DMS153 (cell line): ENCODE data around the gene PLPPR5.
"Not testable (repeated sequence)": the region's sequence is repeated elsewhere in the genome, so short reads cannot be mapped to it uniquely, and the experiment has no call there.

Experiments used
- DNase-seq: peaks from one replicate; lab custom pipeline; 2025; lab: John Stamatoyannopoulos, UW

PLPPR5 gene

GRCh38 chr1:99004861-99005442 is at the start of gene PLPPR5:
PLPPR5 (minus strand) TSS chr1:99004861; CDS start chr1:99004671, 190 bp downstream.
- DNase-seq: no peak

GRCh38 chr1:99051611-99052283 is 47.1 kb upstream of the PLPPR5 start:
- no peak for DNase-seq

- no peak for DNase-seq
These were observed 45.1 kb upstream of the PLPPR5 start for GRCh38 chr1:99049745-99050144.

- not testable (repeated sequence) for DNase-seq
These were observed 32.1 kb upstream of the PLPPR5 start for GRCh38 chr1:99036746-99037145.

GRCh38 chr1:99018313-99018712 is 13.7 kb upstream of the PLPPR5 start:
- DNase-seq: no peak

GRCh38 chr1:99017655-99018054 is 13.0 kb upstream of the PLPPR5 start:
- DNase-seq: no peak

GRCh38 chr1:99010679-99011078 is 6.0 kb upstream of the PLPPR5 start:
- no peak for DNase-seq

- DNase-seq: no peak
These were observed 2.7 kb upstream of the PLPPR5 start for GRCh38 chr1:99007366-99007765.

GRCh38 chr1:99005537-99005942 is 879 bp upstream of the PLPPR5 start:
- no peak for DNase-seq

GRCh38 chr1:99004254-99004860 is 304 bp downstream of the PLPPR5 start:
- DNase-seq: no peak

- DNase-seq: no peak
These were observed 944 bp downstream of the PLPPR5 start for GRCh38 chr1:99003581-99004253.

- DNase-seq: no peak
These were observed 11.8 kb downstream of the PLPPR5 start for GRCh38 chr1:98992844-98993243.

GRCh38 chr1:98991127-98992012 is 13.3 kb downstream of the PLPPR5 start:
- no peak for DNase-seq

GRCh38 chr1:98989556-98989907 is 15.1 kb downstream of the PLPPR5 start:
- no peak for DNase-seq

- no peak for DNase-seq
These were observed 15.6 kb downstream of the PLPPR5 start for GRCh38 chr1:98988904-98989555.

GRCh38 chr1:98985687-98986086 is 19.0 kb downstream of the PLPPR5 start:
- no peak for DNase-seq

- DNase-seq: no peak
These were observed 22.6 kb downstream of the PLPPR5 start for GRCh38 chr1:98981917-98982513.

- no peak for DNase-seq
These were observed 25.2 kb downstream of the PLPPR5 start for GRCh38 chr1:98979463-98979862.

- DNase-seq: no peak
These were observed 28.9 kb downstream of the PLPPR5 start for GRCh38 chr1:98975810-98976209.

GRCh38 chr1:98975113-98975512 is 29.5 kb downstream of the PLPPR5 start:
- no peak for DNase-seq
